HepG2 (cell line): ENCODE data around the gene OR6S1. TPM values are rescaled to one million over a fixed set of nuclear protein-coding genes. Genes with fewer than 3 reads are reported as not detected.

Source experiments
- GTF2F1 ChIP-seq: fragments of 150-350 bp; IDR thresholded peaks from 2 replicates; pipeline ENCODE4 v1.6.1; 2014; ENCODE audit warnings: low read length
- TBX2 ChIP-seq: sonication (generic); formaldehyde crosslinking; IDR thresholded peaks from 2 replicates; pipeline ENCODE4 v1.5.0; 2020; ENCODE audit warnings: missing genetic modification reagents, mild to moderate bottlenecking, borderline replicate concordance
- TCF7 ChIP-seq: sonication (generic); IDR thresholded peaks from 2 replicates; pipeline ENCODE4 v1.6.1; 2016; ENCODE audit warnings: antibody characterized with exemption, low read depth
- ZFY ChIP-seq: sonication (generic); formaldehyde crosslinking; IDR thresholded peaks from 2 replicates; pipeline ENCODE4 v1.4.0; 2020; ENCODE audit warnings: missing genetic modification reagents
- ZNF20 ChIP-seq: sonication (generic); formaldehyde crosslinking; IDR thresholded peaks from 2 replicates; pipeline ENCODE4 v1.4.0; 2020; ENCODE audit warnings: mild to moderate bottlenecking, moderate library complexity, missing genetic modification reagents
- ZNF468 ChIP-seq: sonication (generic); formaldehyde crosslinking; IDR thresholded peaks from 2 replicates; pipeline ENCODE4 v1.8.0; 2022; ENCODE audit warnings: mild to moderate bottlenecking, moderate library complexity, missing genetic modification reagents
- ZNF619 ChIP-seq: sonication (generic); formaldehyde crosslinking; IDR thresholded peaks from 2 replicates; pipeline ENCODE4 v1.4.0; 2020; ENCODE audit warnings: mild to moderate bottlenecking, missing genetic modification reagents
- ZNF7 ChIP-seq: IDR thresholded peaks from 2 replicates; pipeline ENCODE4 v1.6.1; 2016; ENCODE audit warnings: missing biosample characterization, missing genetic modification reagents
- ZNF747 ChIP-seq: sonication (generic); formaldehyde crosslinking; IDR thresholded peaks from 2 replicates; pipeline ENCODE4 v1.8.1; 2023; ENCODE audit warnings: missing genetic modification reagents, mild to moderate bottlenecking, borderline replicate concordance
- ZSCAN12 ChIP-seq: sonication (generic); formaldehyde crosslinking; IDR thresholded peaks from 2 replicates; pipeline ENCODE4 v1.9.0; 2021; ENCODE audit warnings: mild to moderate bottlenecking, missing genetic modification reagents
- polyA plus RNA-seq, 8 experiments: library from polyadenylated mRNA; depleted of rRNA in 3 of 8; stranded (reverse) in 7 of 8; unstranded in 1 of 8; fragments of >200 nt; fragmentation: Illumina TruSeq in 4 of 8; extraction: Trizol in 4 of 8; gene quantifications; 2 replicates each; pipeline versions ENCODE4 v1.2.1 to v1.2.3, GENCODE V29; 2011 to 2016; ENCODE audit warnings: low read depth in 4 of 8, missing spikeins in 1 of 8, mixed read lengths in 1 of 8; ENCODE audit not compliant: insufficient read depth in 1 of 8
- total RNA-seq, 5 experiments: library from RNA; depleted of rRNA; stranded (reverse); fragments of >200 nt; fragmentation: Illumina TruSeq; extraction: Trizol; gene quantifications; 2 replicates each; pipeline ENCODE4 v1.2.3, GENCODE V29; 2016; ENCODE audit warnings: low read depth in 1 of 5
- TF ChIP-seq, protein P1 (sequence below): sonication (generic); formaldehyde crosslinking; IDR thresholded peaks from 2 replicates; pipeline ENCODE4 v1.9.0; 2021; ENCODE audit warnings: missing genetic modification reagents, mild to moderate bottlenecking, borderline replicate concordance
- TF ChIP-seq, protein P2 (sequence below): sonication (generic); formaldehyde crosslinking; IDR thresholded peaks from 2 replicates; pipeline ENCODE4 v1.4.0; 2020; ENCODE audit warnings: mild to moderate bottlenecking, low read depth, missing genetic modification reagents
- TF ChIP-seq, protein P3 (sequence below): sonication (generic); formaldehyde crosslinking; IDR thresholded peaks from 2 replicates; pipeline ENCODE4 v1.8.1; 2023; ENCODE audit warnings: mild to moderate bottlenecking, missing genetic modification reagents
- TF ChIP-seq, protein P4 (sequence below): sonication (generic); formaldehyde crosslinking; IDR thresholded peaks from 2 replicates; pipeline ENCODE4 v1.4.0; 2020; ENCODE audit warnings: missing genetic modification reagents
- TF ChIP-seq, protein P5 (sequence below), 2 experiments: sonication (generic) in 1 of 2; formaldehyde crosslinking in 1 of 2; IDR thresholded peaks; 2 replicates each; pipeline versions ENCODE4 v1.6.1 to v1.9.0; 2014 to 2022; ENCODE audit warnings: antibody characterized with exemption in 1 of 2, borderline replicate concordance in 1 of 2, inconsistent platforms in 1 of 2, low read depth in 1 of 2, missing genetic modification reagents in 1 of 2

Gene OR6S1
- total and polyA plus RNA-seq, 2 of the 13 experiments (the other 11 are each of a cell fraction or from before 2014, with no cell fraction given) = 0.09 TPM; not detected in 1

DNA sequence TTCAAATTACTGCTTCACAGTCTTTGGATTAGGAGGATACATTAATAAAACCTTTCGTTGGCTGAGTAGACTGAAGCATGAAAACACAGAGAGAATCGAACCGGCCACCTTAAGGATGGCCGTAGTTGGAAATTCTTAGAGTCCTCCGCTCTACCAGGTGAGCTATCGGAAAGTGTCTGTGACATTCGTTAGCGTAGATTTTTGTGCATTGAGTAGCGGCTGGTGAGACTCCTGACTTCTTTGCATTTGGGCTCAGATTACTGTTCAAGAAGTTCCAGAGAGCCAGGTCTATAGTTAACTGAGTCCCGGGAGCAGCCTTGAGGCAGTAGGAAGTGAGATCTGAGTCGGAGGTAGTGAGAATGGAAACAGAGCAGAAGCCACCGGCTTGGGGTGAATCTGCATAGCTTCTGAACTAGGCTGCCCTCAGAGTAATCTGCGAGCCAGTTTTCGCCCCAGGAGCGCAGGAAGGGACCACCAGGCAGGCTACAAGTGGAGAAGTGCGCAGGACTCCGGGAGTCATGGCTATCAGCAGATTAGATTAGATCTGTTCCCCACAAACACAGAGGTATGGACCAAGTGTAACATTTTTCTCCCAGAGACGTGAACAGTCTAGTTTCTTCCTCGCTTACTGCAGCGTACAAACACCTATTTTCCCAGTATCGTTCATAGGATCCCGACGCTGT, 11.0 kb downstream of the OR6S1 start (continued):
- TF ChIP-seq GTF2F1 (no peak), TCF7 (no peak), ZSCAN12 (0 out of 2 replicates have a peak, but pooled peaks have one; percentile 24), ZNF7 (CRISPR knock-in tag) (no peak), ZNF747 (CRISPR knock-in tag) (peak; percentile 56; the same call in 1 of the 2 replicates), ZNF468 (0 out of 2 replicates have a peak, but pooled peaks have one; percentile 36), ZFY (no peak), ZNF619 (0 out of 2 replicates have a peak, but pooled peaks have one; percentile 66), TBX2 (CRISPR knock-in tag) (peak; percentile 45; the same call in 1 of the 2 replicates), ZNF20 (CRISPR knock-in tag) (no peak)
- TF ChIP-seq, protein P1, sequence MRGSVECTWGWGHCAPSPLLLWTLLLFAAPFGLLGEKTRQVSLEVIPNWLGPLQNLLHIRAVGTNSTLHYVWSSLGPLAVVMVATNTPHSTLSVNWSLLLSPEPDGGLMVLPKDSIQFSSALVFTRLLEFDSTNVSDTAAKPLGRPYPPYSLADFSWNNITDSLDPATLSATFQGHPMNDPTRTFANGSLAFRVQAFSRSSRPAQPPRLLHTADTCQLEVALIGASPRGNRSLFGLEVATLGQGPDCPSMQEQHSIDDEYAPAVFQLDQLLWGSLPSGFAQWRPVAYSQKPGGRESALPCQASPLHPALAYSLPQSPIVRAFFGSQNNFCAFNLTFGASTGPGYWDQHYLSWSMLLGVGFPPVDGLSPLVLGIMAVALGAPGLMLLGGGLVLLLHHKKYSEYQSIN = no peak
- TF ChIP-seq, protein P2, sequence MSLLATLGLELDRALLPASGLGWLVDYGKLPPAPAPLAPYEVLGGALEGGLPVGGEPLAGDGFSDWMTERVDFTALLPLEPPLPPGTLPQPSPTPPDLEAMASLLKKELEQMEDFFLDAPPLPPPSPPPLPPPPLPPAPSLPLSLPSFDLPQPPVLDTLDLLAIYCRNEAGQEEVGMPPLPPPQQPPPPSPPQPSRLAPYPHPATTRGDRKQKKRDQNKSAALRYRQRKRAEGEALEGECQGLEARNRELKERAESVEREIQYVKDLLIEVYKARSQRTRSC = no peak
- TF ChIP-seq, protein P3, sequence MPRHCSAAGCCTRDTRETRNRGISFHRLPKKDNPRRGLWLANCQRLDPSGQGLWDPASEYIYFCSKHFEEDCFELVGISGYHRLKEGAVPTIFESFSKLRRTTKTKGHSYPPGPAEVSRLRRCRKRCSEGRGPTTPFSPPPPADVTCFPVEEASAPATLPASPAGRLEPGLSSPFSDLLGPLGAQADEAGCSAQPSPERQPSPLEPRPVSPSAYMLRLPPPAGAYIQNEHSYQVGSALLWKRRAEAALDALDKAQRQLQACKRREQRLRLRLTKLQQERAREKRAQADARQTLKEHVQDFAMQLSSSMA (CRISPR knock-in tag) = no peak
- TF ChIP-seq, protein P4, sequence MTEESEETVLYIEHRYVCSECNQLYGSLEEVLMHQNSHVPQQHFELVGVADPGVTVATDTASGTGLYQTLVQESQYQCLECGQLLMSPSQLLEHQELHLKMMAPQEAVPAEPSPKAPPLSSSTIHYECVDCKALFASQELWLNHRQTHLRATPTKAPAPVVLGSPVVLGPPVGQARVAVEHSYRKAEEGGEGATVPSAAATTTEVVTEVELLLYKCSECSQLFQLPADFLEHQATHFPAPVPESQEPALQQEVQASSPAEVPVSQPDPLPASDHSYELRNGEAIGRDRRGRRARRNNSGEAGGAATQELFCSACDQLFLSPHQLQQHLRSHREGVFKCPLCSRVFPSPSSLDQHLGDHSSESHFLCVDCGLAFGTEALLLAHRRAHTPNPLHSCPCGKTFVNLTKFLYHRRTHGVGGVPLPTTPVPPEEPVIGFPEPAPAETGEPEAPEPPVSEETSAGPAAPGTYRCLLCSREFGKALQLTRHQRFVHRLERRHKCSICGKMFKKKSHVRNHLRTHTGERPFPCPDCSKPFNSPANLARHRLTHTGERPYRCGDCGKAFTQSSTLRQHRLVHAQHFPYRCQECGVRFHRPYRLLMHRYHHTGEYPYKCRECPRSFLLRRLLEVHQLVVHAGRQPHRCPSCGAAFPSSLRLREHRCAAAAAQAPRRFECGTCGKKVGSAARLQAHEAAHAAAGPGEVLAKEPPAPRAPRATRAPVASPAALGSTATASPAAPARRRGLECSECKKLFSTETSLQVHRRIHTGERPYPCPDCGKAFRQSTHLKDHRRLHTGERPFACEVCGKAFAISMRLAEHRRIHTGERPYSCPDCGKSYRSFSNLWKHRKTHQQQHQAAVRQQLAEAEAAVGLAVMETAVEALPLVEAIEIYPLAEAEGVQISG (CRISPR knock-in tag) = no peak
- TF ChIP-seq, protein P5, sequence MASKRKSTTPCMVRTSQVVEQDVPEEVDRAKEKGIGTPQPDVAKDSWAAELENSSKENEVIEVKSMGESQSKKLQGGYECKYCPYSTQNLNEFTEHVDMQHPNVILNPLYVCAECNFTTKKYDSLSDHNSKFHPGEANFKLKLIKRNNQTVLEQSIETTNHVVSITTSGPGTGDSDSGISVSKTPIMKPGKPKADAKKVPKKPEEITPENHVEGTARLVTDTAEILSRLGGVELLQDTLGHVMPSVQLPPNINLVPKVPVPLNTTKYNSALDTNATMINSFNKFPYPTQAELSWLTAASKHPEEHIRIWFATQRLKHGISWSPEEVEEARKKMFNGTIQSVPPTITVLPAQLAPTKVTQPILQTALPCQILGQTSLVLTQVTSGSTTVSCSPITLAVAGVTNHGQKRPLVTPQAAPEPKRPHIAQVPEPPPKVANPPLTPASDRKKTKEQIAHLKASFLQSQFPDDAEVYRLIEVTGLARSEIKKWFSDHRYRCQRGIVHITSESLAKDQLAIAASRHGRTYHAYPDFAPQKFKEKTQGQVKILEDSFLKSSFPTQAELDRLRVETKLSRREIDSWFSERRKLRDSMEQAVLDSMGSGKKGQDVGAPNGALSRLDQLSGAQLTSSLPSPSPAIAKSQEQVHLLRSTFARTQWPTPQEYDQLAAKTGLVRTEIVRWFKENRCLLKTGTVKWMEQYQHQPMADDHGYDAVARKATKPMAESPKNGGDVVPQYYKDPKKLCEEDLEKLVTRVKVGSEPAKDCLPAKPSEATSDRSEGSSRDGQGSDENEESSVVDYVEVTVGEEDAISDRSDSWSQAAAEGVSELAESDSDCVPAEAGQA (IDR thresholded peaks at IDR 0.05; ENCODE audit: low read depth) = no peak
- TF ChIP-seq, protein P5 (CRISPR knock-in tag; IDR thresholded peaks at IDR 0.05; ENCODE audit: borderline replicate concordance) = no peak
